ENCODE results near the gene IL15. TPM values are rescaled to one million over a fixed set of nuclear protein-coding genes. Genes with fewer than 3 reads are reported as not detected.

Gene IL15
- total RNA-seq, 1 donor from 2014 or later: 2.2 TPM

GRCh38 chr4:141646969-141647368 is 10.6 kb downstream of the IL15 start:
- Histone ChIP-seq H3K9me3 (replicated peaks) (no peaks in the 10 kb centered on the region), H3K4me1 (peaks cover 21% of the 10 kb centered on the region), H3K27ac (replicated peaks) (no peak overlapping the region), H3K27me3 (ENCODE audit: low read depth) (no peaks in the 10 kb centered on the region), H3K36me3 (no peaks in the 10 kb centered on the region), H3K4me3 (no peak overlapping the region)
- intact Hi-C loops (cut with micrococcal nuclease): no loop called here
- TF ChIP-seq CTCF (IDR thresholded peaks at IDR 0.05; ENCODE audit: borderline replicate concordance): no peak
- DNase-seq: no peak

DNA sequence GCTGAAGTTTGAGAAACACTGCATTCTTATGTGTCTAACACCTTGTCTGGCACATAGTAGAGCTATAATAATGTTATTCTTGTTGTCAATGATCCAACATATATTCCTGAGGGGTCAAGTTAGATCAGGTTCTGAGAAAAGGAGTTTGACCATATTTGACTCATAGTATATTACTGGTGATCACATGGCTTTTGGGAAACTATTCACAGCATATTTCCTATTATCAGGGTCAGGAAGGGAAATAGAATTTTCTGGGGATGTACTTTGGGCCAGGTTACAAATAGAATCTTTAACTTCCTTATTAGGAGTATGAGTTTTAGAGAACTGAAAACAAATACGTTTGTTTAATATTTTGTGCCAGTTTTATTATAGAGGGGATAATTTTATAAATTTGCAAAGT is 11.6 kb downstream of the IL15 start:
- no peak for DNase-seq
- Histone ChIP-seq H3K27ac (replicated peaks) (no peak overlapping the region), H3K9me3 (replicated peaks) (no peaks in the 10 kb centered on the region), H3K36me3 (no peaks in the 10 kb centered on the region), H3K4me3 (no peak overlapping the region), H3K4me1 (peaks cover 30% of the 10 kb centered on the region), H3K27me3 (ENCODE audit: low read depth) (no peaks in the 10 kb centered on the region)
- intact Hi-C loops (cut with micrococcal nuclease): no loop called here
- TF ChIP-seq CTCF (IDR thresholded peaks at IDR 0.05; ENCODE audit: borderline replicate concordance): no peak

DNA sequence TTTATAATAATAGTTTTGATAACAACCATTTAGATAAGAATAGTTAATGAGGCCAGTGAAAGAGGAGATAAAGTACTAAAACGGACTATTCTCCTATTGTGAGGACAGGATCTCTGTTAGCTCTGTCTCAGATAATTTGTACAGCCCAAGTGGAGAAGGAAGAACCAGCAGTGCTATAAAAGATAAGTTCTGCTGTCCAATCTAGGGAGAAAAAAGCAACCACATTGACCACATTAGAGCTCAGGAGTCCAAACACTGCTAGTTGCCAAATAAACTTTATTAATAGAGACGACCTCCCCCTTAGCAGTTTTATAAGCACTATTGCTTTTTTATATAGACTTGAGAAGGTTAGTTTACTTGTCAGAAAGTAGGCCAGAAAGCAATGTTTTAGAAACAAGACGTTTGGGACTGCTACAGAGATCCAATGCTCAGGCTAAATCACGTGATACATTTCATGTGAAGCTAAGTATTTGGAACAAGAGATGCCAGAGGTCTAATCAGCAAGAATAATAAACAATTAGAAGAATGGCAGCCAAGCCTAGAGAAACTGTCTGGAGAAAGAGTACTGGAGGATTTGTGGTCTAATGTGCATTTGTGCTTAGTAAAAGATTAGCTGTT is 15.9 kb downstream of the IL15 start:
- no peak for DNase-seq
- Histone ChIP-seq H3K4me1 (peaks cover 44% of the 10 kb centered on the region), H3K4me3 (no peak overlapping the region), H3K36me3 (no peaks in the 10 kb centered on the region), H3K27me3 (ENCODE audit: low read depth) (no peaks in the 10 kb centered on the region), H3K27ac (replicated peaks) (peak overlapping the region; percentile 57), H3K9me3 (replicated peaks) (no peaks in the 10 kb centered on the region)
- intact Hi-C loops (cut with micrococcal nuclease): no loop called here
- TF ChIP-seq CTCF (IDR thresholded peaks at IDR 0.05; ENCODE audit: borderline replicate concordance): no peak

- H3K27ac ChIP-seq (replicated peaks): peak overlapping the region; percentile 45
- intact Hi-C loops (cut with micrococcal nuclease): no loop called here
These were observed 17.7 kb downstream of the IL15 start for GRCh38 chr4:141654098-141654497.

DNA sequence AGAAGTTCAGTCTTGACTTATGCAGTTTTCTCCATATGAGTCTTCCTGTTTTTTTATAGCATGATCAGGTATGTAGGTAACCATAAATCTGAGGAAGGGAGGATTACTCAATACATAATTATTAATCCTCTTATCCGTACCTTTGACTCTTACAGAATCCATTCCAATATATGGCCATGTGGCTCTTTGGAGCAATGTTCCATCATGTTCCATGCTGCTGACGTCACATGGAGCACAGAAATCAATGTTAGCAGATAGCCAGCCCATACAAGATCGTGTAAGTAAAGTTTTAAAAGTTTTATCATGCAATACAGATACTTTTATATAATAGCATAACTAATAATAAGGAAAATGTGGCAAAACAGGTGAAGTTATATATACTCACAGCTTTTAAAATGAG is 19.6 kb downstream of the IL15 start:
- no peaks in the 10 kb centered on the region for H3K9me3 ChIP-seq (replicated peaks)
- H3K36me3 ChIP-seq: no peaks in the 10 kb centered on the region
- no peaks in the 10 kb centered on the region for H3K27me3 ChIP-seq (ENCODE audit: low read depth)

More at GRCh38 chr4:141654098-141654497, 17.7 kb downstream of the IL15 start:
- peak; percentile 24 for DNase-seq
- Histone ChIP-seq H3K36me3 (no peaks in the 10 kb centered on the region), H3K4me3 (no peak overlapping the region), H3K4me1 (peaks cover 28% of the 10 kb centered on the region), H3K27me3 (ENCODE audit: low read depth) (no peaks in the 10 kb centered on the region), H3K9me3 (replicated peaks) (no peaks in the 10 kb centered on the region)
- TF ChIP-seq CTCF (IDR thresholded peaks at IDR 0.05; ENCODE audit: borderline replicate concordance): peak; percentile 63

More for the DNA sequence above, 19.6 kb downstream of the IL15 start:
- TF ChIP-seq CTCF (IDR thresholded peaks at IDR 0.05; ENCODE audit: borderline replicate concordance): no peak
- intact Hi-C loops (cut with micrococcal nuclease): no loop called here
- Histone ChIP-seq H3K4me3 (no peak overlapping the region), H3K4me1 (peaks cover 28% of the 10 kb centered on the region), H3K27ac (replicated peaks) (no peak overlapping the region)
- DNase-seq: no peak

All from left ventricle myocardium inferior (tissue), 1 donor.